Vagina (tissue), 2 donors: ENCODE data around the gene SETD2.

Experiments
- CTCF ChIP-seq, 3 experiments: fragments of 450-650 bp in 2 of 3; fragments of 200-600 bp in 1 of 3; sonication (generic) in 1 of 3; IDR thresholded peaks; one replicate each; pipeline ENCODE4 v1.5.1; 2017 to 2019; ENCODE audit warnings: antibody characterized with exemption in 3 of 3, mild to moderate bottlenecking in 2 of 3, moderate library complexity in 2 of 3
- POLR2A ChIP-seq, 2 donors: fragments of 450-650 bp; IDR thresholded peaks; one replicate each; pipeline ENCODE4 v1.6.1; 2017; ENCODE audit warnings: antibody characterized with exemption in 2 of 2, mild to moderate bottlenecking in 2 of 2, moderate library complexity in 2 of 2

GRCh38 chr3:47020311-47020710 lies 143.6 kb downstream of the SETD2 start:
- TF ChIP-seq POLR2A (IDR thresholded peaks at IDR 0.05) (no peak), CTCF (IDR thresholded peaks at IDR 0.05) (no peak)
